Heart left ventricle (tissue), 13 donors: ENCODE results near the gene KRTCAP2.

Experiments
- CTCF ChIP-seq, 12 donors: fragments of 200-600 bp; sonication (generic) in 4 of 12; IDR thresholded peaks; one replicate each; pipeline versions ENCODE4 v1.5.0 to v1.8.0; 2018 to 2022; ENCODE audit warnings: antibody characterized with exemption in 12 of 12, mild to moderate bottlenecking in 5 of 12
- POLR2A ChIP-seq, 2 donors: fragments of 450-650 bp; IDR thresholded peaks; one replicate each; pipeline ENCODE4 v1.6.1; 2017; ENCODE audit warnings: antibody characterized with exemption in 2 of 2, mild to moderate bottlenecking in 2 of 2, moderate library complexity in 2 of 2
- donor health status: ischemic (EF 13 %, LVEDD 7.1; RV severe dilation, severe dysfunction).
- donor health status: DM: no; HTN: yes; CAD: no.
- donor health status: DM: no; HTN: no; CAD: no.
- donor health status: ischemic (EF 25% LVEDD 6.9; RV normal size, moderate dysfunction).
- donor health status: ischemic (EF 25% LVEDD 5.7; RV mildly dilated, moderate dysfunction).
- donor health status: ischemic (EF 35%, LVEDD 5.7; RV mildly dilated, moderate dysfunction).
- donor health status: nonischemic (EF 11% LVEDD 7.7; RV severe dilation, severe dysfunction).
- donor health status: DM: yes; HTN: yes; CAD: no.
- donor health status: PGD.
- donor health status: ischemic (EF 29% LVEDD 5.4; RV normal size, mild dysfunction).
- donor health status: nonischemic (EF 23%, LVEDD 6.1; RV moderate dilation, normal function).

GRCh38 chr1:155136748-155137147, 36.4 kb downstream of the KRTCAP2 start:
- no peak for TF ChIP-seq CTCF (IDR thresholded peaks at IDR 0.05)
- TF ChIP-seq POLR2A (IDR thresholded peaks at IDR 0.05): no peak
